H1 (cell line): Measurements from ENCODE around the gene TACC2. TPM values are rescaled to one million over a fixed set of nuclear protein-coding genes. Genes with fewer than 3 reads are reported as not detected.

ENCODE experiments used
- RNF2 ChIP-seq: fragments of 200-900, 300-1000 bp; sonication (generic); IDR thresholded peaks from 2 replicates; pipeline ENCODE4 v1.7.1; 2016; ENCODE audit warnings: borderline replicate concordance, low read depth, mild to moderate bottlenecking, antibody characterized with exemption, low read length; ENCODE audit not compliant: poor library complexity, severe bottlenecking; ENCODE audit errors: missing control alignments
- polyA plus RNA-seq, 7 experiments: library from polyadenylated mRNA; depleted of rRNA in 3 of 7; stranded (reverse) in 5 of 7; unstranded in 2 of 7; fragments of >200 nt in 5 of 7; fragments of 200-250 nt in 2 of 7; gene quantifications; 1 replicate in 5 of 7; 2 replicates in 1 of 7; 4 replicates in 1 of 7; pipeline versions ENCODE4 v1.2.1 to v1.2.3, GENCODE V29; 2011 to 2013; ENCODE audit warnings: missing spikeins in 2 of 7, mixed read lengths in 2 of 7
- total RNA-seq: library from RNA; stranded (reverse); fragmentation: NEBNext Ultra II Directional; extraction: Animal tissue kit (Norgen Biotek cat#: 25700); gene quantifications from 2 replicates; pipeline ENCODE4 v1.2.1, GENCODE V29; 2021

Gene TACC2
- total and polyA plus RNA-seq, 2 of the 8 experiments (the other 6 are each of a cell fraction or from before 2014, with no cell fraction given) = 21.2 to 46.6 TPM

DNA sequence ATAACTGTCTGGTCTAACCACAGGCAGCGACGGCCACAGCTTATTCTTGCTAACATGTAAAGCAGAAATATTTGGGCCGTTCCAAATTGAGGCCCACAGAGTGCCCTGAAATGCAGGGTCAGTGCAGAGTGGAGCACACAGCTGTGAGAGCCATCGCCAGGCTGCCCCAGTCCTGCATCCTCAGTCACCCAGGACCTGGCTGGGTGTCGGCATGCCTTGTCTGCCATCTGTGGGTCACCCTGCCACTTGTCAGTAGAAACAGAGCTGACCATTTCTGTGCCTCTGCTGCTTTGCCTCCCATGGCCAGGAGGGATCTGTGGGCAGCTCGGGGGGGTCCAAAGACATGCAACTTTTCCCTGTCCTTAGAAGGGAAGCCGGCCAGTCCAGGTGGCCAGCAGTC is 224.8 kb downstream of the TACC2 start (continued):
- no peak for TF ChIP-seq RNF2
